ENCODE results near the gene GSDMA. TPM values are rescaled to one million over a fixed set of nuclear protein-coding genes. Genes with fewer than 3 reads are reported as not detected.

GSDMA gene
- total and polyA plus RNA-seq, 10 of the 15 experiments (the other 5 are each of a cell fraction or from before 2014, with no cell fraction given): 0.04 to 0.11 TPM; not detected in 8

- in situ Hi-C loops (cut with MboI): no loop called here
- ChIA-PET CTCF (interaction anchor here (1.1 kb wide), 1 partner anchor 235 kb away, joined by 3 read pairs; no protein-coding TSS in a partner anchor), RAD21 (ENCODE audit: unreplicated experiment) (interaction anchor here (0.7 kb wide), 1 partner anchor 12 kb away, joined by 3 read pairs; no protein-coding TSS in a partner anchor), SMC1A (ENCODE audit: uncharacterized antibody, unreplicated experiment) (no interaction called here), POLR2A (no interaction called here)
- Histone ChIP-seq H3K36me3 (ENCODE audit: control insufficient read depth in 2 of 2, insufficient read depth in 2 of 2, low read length in 1 of 2) (no peaks in the 10 kb centered on the region), H3K4me1 (ENCODE audit: control insufficient read depth, insufficient read depth, low read length) (peaks cover 18% of the 10 kb centered on the region), H4K20me1 (ENCODE audit: control insufficient read depth, insufficient read depth) (no peaks in the 10 kb centered on the region), H3K79me2 (ENCODE audit: control insufficient read depth, insufficient read depth, low read length) (no peaks in the 10 kb centered on the region), H3K9me3 (replicated peaks; ENCODE audit: control insufficient read depth, insufficient read depth, low read length) (no peaks in the 10 kb centered on the region), H3K27ac (ENCODE audit: control insufficient read depth, insufficient read depth) (no peak overlapping the region), H3K27me3 (replicated peaks in 1 of 2; ENCODE audit: control insufficient read depth in 2 of 2, insufficient read depth in 2 of 2, low read length in 1 of 2) (no peaks in the 10 kb centered on the region), H3K4me3 (no peak overlapping the region), H2AFZ (ENCODE audit: control insufficient read depth, low read depth, low read length) (no peak overlapping the region), H3K9ac (ENCODE audit: control insufficient read depth, insufficient read depth, low read length) (no peak overlapping the region), H3K4me2 (ENCODE audit: control insufficient read depth, insufficient read depth) (no peak overlapping the region)
- no peak for ATAC-seq
- no peak for FAIRE-seq
- DNase-seq (ENCODE audit: low read depth, low spot score): no peak
- TF ChIP-seq SIX5 (IDR thresholded peaks at IDR 0.05; ENCODE audit: low read depth, low read length, severe bottlenecking): no peak
- TF ChIP-seq MEF2B (IDR thresholded peaks at IDR 0.05; ENCODE audit: partially characterized antibody, poor library complexity, severe bottlenecking): peak; percentile 89
- TF ChIP-seq HDGF (IDR thresholded peaks at IDR 0.05): no peak
- no peak for TF ChIP-seq POLR2AphosphoS5 (IDR thresholded peaks at IDR 0.05; ENCODE audit: low read length)
- no peak for TF ChIP-seq CHD2 (IDR thresholded peaks at IDR 0.05; ENCODE audit: borderline replicate concordance, low read depth, low read length)
- TF ChIP-seq GATAD2B (conservative IDR thresholded peaks at IDR 0.05; ENCODE audit: low read depth): 0 out of 2 replicates have a peak, but pooled peaks have one; percentile 28
- TF ChIP-seq HDAC2 (IDR thresholded peaks at IDR 0.05): no peak
- no peak for TF ChIP-seq CBFB (IDR thresholded peaks at IDR 0.05; ENCODE audit: low read depth)
- TF ChIP-seq, protein P1, sequence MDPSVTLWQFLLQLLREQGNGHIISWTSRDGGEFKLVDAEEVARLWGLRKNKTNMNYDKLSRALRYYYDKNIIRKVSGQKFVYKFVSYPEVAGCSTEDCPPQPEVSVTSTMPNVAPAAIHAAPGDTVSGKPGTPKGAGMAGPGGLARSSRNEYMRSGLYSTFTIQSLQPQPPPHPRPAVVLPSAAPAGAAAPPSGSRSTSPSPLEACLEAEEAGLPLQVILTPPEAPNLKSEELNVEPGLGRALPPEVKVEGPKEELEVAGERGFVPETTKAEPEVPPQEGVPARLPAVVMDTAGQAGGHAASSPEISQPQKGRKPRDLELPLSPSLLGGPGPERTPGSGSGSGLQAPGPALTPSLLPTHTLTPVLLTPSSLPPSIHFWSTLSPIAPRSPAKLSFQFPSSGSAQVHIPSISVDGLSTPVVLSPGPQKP (IDR thresholded peaks at IDR 0.05; ENCODE audit: low read depth, low read length): no peak
- intact Hi-C loops (cut with micrococcal nuclease; ENCODE audit: unreplicated experiment): no loop called here
- no TSS peak for BruUV-seq (replicated peaks)
- WGBS (ENCODE audit: insufficient coverage, insufficient replicate concordance, low lambda C conversion rate, missing lambda C conversion rate): 57% methylated on average over 5 of the region's 5 CpGs
Measured at GRCh38 chr17:39933912-39934311, 28.9 kb upstream of the GSDMA start.

All from GM12878 (cell line).